B cell (primary cell): Measurements from ENCODE around the gene AMIGO2. TPM values are rescaled to one million over a fixed set of nuclear protein-coding genes. Genes with fewer than 3 reads are reported as not detected.

Experiments used
- ATAC-seq: fragments of 200-7000 bp; cut with Tn5 transposase; one replicate; pipeline ENCODE4 v1.10.0; 2021; ENCODE audit warnings: low read depth, mild to moderate bottlenecking, moderate number of reproducible peaks, moderate library complexity
- CTCF ChIA-PET: fragments of 350-600 bp; sonication (Branson Sonifier 250); formaldehyde crosslinking; loops from one replicate; lab custom pipeline; 2021; ENCODE audit warnings: antibody characterized with exemption, inconsistent platforms; lab: Charles Lee
- POLR2A ChIA-PET: fragments of 350-600 bp; sonication (Branson Sonifier 250); formaldehyde crosslinking; loops from one replicate; lab custom pipeline; 2021; ENCODE audit warnings: antibody characterized with exemption; lab: Charles Lee
- DNase-seq: peaks from one replicate; pipeline ENCODE4 v3.0.0; 2013
- H2AFZ ChIP-seq: 2 replicates; pipeline ENCODE4 v1.6.1; 2012; ENCODE audit warnings: mild to moderate bottlenecking, low read depth, low read length; ENCODE audit not compliant: insufficient read depth, poor library complexity, severe bottlenecking
- H3K27ac ChIP-seq, 2 donors: 1 replicate in 1 of 2; 2 replicates in 1 of 2; pipeline ENCODE4 v1.5.1; 2012 to 2013; ENCODE audit warnings: low read length in 2 of 2, mild to moderate bottlenecking in 2 of 2, moderate library complexity in 1 of 2
- H3K27me3 ChIP-seq, 4 experiments: fragments of 200-600 bp in 1 of 4; sonication (generic) in 1 of 4; replicated peaks in 1 of 4; 1 replicate in 2 of 4; 2 replicates in 2 of 4; pipeline versions ENCODE4 v1.6.1 to v1.7.0; 2013 to 2016; ENCODE audit warnings: low read length in 3 of 4, mild to moderate bottlenecking in 2 of 4, mixed read lengths in 1 of 4, moderate library complexity in 1 of 4; ENCODE audit not compliant: insufficient read depth in 4 of 4, control insufficient read depth in 3 of 4; ENCODE audit errors: control extremely low read depth in 1 of 4
- H3K36me3 ChIP-seq, 2 experiments: replicated peaks in 1 of 2; 1 replicate in 1 of 2; 2 replicates in 1 of 2; pipeline versions ENCODE4 v1.6.1 to v1.7.1; 2013; ENCODE audit warnings: low read length in 1 of 2; ENCODE audit not compliant: insufficient read depth in 2 of 2, control insufficient read depth in 1 of 2; ENCODE audit errors: control extremely low read depth in 1 of 2, extremely low read depth in 1 of 2
- H3K4me1 ChIP-seq, 2 donors: fragments of 200-600 bp in 1 of 2; sonication (generic) in 1 of 2; 1 replicate in 1 of 2; 2 replicates in 1 of 2; pipeline versions ENCODE4 v1.5.1 to v1.6.1; 2013 to 2017; ENCODE audit warnings: low read length in 2 of 2; ENCODE audit not compliant: control insufficient read depth in 2 of 2, insufficient read depth in 2 of 2
- H3K4me2 ChIP-seq: replicated peaks from 2 replicates; pipeline ENCODE3; 2012; ENCODE audit warnings: mild to moderate bottlenecking, low read depth, low read length; ENCODE audit not compliant: poor library complexity, severe bottlenecking
- H3K4me3 ChIP-seq, 5 experiments: fragments of 200-600 bp in 1 of 5; sonication (generic) in 1 of 5; 1 replicate in 3 of 5; 2 replicates in 2 of 5; pipeline versions ENCODE4 v1.5.1 to v1.7.0; 2011 to 2016; ENCODE audit warnings: low read length in 4 of 5, mild to moderate bottlenecking in 4 of 5, low read depth in 2 of 5, control low read depth in 1 of 5, moderate library complexity in 1 of 5; ENCODE audit not compliant: insufficient read depth in 1 of 5; ENCODE audit errors: control extremely low read depth in 1 of 5, extremely low read depth in 1 of 5
- H3K79me2 ChIP-seq: fragments of 200-600 bp; sonication (generic); one replicate; pipeline ENCODE4 v1.6.0; 2016; ENCODE audit warnings: low read length; ENCODE audit not compliant: control insufficient read depth, insufficient read depth
- H3K9ac ChIP-seq: fragments of 200-600 bp; sonication (generic); 2 replicates; pipeline ENCODE4 v1.6.1; 2017; ENCODE audit warnings: mild to moderate bottlenecking, low read length, moderate library complexity
- H3K9me3 ChIP-seq, 3 donors: one replicate each; pipeline versions ENCODE4 v1.6.1 to v1.7.1; 2013; ENCODE audit warnings: low read length in 2 of 3; ENCODE audit not compliant: control insufficient read depth in 2 of 3, insufficient read depth in 1 of 3; ENCODE audit errors: control extremely low read depth in 1 of 3
- H4K20me1 ChIP-seq: 2 replicates; pipeline ENCODE4 v1.6.0; 2012; ENCODE audit warnings: mild to moderate bottlenecking, low read length; ENCODE audit not compliant: insufficient read depth, control insufficient read depth, poor library complexity, severe bottlenecking
- H3K27ac Mint-ChIP-seq: one replicate; pipeline ENCODE4 v1.8.0; 2021; ENCODE audit warnings: mixed read lengths
- H3K27me3 Mint-ChIP-seq: one replicate; pipeline ENCODE4 v1.8.0; 2021; ENCODE audit warnings: mixed read lengths
- H3K4me1 Mint-ChIP-seq: one replicate; pipeline ENCODE4 v1.8.0; 2021; ENCODE audit warnings: mixed read lengths
- H3K4me3 Mint-ChIP-seq: one replicate; pipeline ENCODE4 v1.8.0; 2021; ENCODE audit warnings: mixed read lengths
- H3K9me3 Mint-ChIP-seq: one replicate; pipeline ENCODE4 v1.8.0; 2022; ENCODE audit warnings: mixed read lengths; ENCODE audit not compliant: insufficient read depth
- EZH2 ChIP-seq: IDR thresholded peaks from 2 replicates; pipeline ENCODE4 v1.6.1; 2012; ENCODE audit warnings: borderline replicate concordance, low read depth, mild to moderate bottlenecking, moderate library complexity, low read length; ENCODE audit not compliant: insufficient read depth, poor library complexity, severe bottlenecking
- WGBS: methylation state at CpG from one replicate; pipeline ENCODE4 v1.1.5; 2013; ENCODE audit warnings: missing lambda C conversion rate; ENCODE audit not compliant: insufficient coverage; 5-methylcytosine and 5-hydroxymethylcytosine counted together
- intact Hi-C: fragments of 100-400 bp; cut with micrococcal nuclease; formaldehyde crosslinking; loops from one replicate; pipeline ENCODE4 v1.10.0; 2022
- polyA plus RNA-seq: library from polyadenylated mRNA; depleted of rRNA; stranded (reverse); fragments of >200 nt; gene quantifications from 2 replicates; pipeline ENCODE4 v1.2.3, GENCODE V29; 2012
- total RNA-seq, 2 donors: library from RNA; stranded (reverse); fragments of 120-200 nt in 1 of 2; gene quantifications; 1 replicate in 1 of 2; 2 replicates in 1 of 2; pipeline versions ENCODE4 v1.2.3 to v1.2.4, GENCODE V29; 2013 to 2022
- TF ChIP-seq, protein P1 (sequence below): fragments of 200-600 bp; IDR thresholded peaks from one replicate; pipeline ENCODE4 v1.8.0; 2022; ENCODE audit warnings: antibody characterized with exemption, mild to moderate bottlenecking

Gene AMIGO2
- total and polyA plus RNA-seq, 2 donors (not counting 1 experiment from before 2014, with no cell fraction given) = 10.4 to 11.8 TPM

DNA sequence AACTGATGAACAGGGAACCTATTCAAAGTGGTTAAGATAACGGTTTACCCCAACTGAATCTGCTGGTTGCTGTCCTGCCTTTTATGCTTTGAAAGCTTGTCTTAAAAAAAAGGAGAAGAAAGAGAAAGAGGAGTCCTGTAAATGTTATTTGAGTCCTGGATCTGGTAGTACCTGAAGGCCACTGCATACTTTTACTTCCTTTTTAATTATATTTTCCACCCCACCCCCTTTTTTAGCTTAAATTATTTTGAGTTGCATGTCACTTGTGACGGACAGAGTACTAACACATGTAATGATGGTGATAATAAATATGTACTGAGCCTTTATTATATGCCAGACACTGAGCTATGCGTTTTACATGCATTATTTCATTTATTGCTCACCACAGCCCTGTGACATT lies 2.5 kb upstream of the AMIGO2 start:
- intact Hi-C loops = loop anchor here (5.0 to 10.0 kb wide), 3 partner anchors 50 to 135 kb away; no protein-coding TSS in a partner anchor
- peaks cover 2% of the 10 kb centered on the region for H3K79me2 ChIP-seq
- H3K27me3 ChIP-seq = no peaks in the 10 kb centered on the region
- Mint-ChIP-seq H3K27ac (peak overlapping the region; percentile 26), H3K27me3 (no peaks in the 10 kb centered on the region), H3K4me1 (peaks cover 73% of the 10 kb centered on the region), H3K9me3 (no peaks in the 10 kb centered on the region), H3K4me3 (no peak overlapping the region)
- no peak overlapping the region for H3K4me2 ChIP-seq
- DNase-seq (peak; percentile 16), ATAC-seq (no peak)
- H3K9me3 ChIP-seq = no peaks in the 10 kb centered on the region
- H3K4me1 ChIP-seq = peaks cover 31 to 41% of the 10 kb centered on the region in 2 donors
- no peaks in the 10 kb centered on the region for H3K36me3 ChIP-seq
- ChIA-PET POLR2A (interaction anchor here (0.7 kb wide), 1 partner anchor 226 kb away, joined by 3 read pairs; no protein-coding TSS in a partner anchor), CTCF (interaction anchor here (0.8 to 2.6 kb wide), 6 partner anchors 9 to 326 kb away, joined by 4 to 9 read pairs (median 6); no protein-coding TSS in a partner anchor)
- H3K9ac ChIP-seq = no peak overlapping the region
- no peak overlapping the region for H2AFZ ChIP-seq
- no peak overlapping the region for H3K4me3 ChIP-seq
- H3K27ac ChIP-seq = peak overlapping the region in 1 of 2 donors; percentile 78
- no peaks in the 10 kb centered on the region for H4K20me1 ChIP-seq
- TF ChIP-seq, protein P1, sequence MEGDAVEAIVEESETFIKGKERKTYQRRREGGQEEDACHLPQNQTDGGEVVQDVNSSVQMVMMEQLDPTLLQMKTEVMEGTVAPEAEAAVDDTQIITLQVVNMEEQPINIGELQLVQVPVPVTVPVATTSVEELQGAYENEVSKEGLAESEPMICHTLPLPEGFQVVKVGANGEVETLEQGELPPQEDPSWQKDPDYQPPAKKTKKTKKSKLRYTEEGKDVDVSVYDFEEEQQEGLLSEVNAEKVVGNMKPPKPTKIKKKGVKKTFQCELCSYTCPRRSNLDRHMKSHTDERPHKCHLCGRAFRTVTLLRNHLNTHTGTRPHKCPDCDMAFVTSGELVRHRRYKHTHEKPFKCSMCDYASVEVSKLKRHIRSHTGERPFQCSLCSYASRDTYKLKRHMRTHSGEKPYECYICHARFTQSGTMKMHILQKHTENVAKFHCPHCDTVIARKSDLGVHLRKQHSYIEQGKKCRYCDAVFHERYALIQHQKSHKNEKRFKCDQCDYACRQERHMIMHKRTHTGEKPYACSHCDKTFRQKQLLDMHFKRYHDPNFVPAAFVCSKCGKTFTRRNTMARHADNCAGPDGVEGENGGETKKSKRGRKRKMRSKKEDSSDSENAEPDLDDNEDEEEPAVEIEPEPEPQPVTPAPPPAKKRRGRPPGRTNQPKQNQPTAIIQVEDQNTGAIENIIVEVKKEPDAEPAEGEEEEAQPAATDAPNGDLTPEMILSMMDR = no peak
- no peak for TF ChIP-seq EZH2
- no CpG with 5 or more reads among the region's 3 CpGs for WGBS
